Breast epithelium (tissue), 4 donors: Measurements from ENCODE around the gene CD151. TPM values are rescaled to one million over a fixed set of nuclear protein-coding genes. Genes with fewer than 3 reads are reported as not detected.

Experiments used
- DNase-seq, 2 donors: peaks; one replicate each; pipeline ENCODE4 v3.0.0-alpha.2; 2019; ENCODE audit warnings: low spot score in 2 of 2
- H3K27ac ChIP-seq, 2 donors: fragments of 200-600 bp; sonication (generic) in 1 of 2; one replicate each; pipeline ENCODE4 v1.5.1; 2016 to 2019; ENCODE audit warnings: mild to moderate bottlenecking in 1 of 2
- H3K27me3 ChIP-seq, 2 donors: fragments of 200-600 bp; sonication (generic) in 1 of 2; one replicate each; pipeline versions ENCODE4 v1.5.1 to v1.6.0; 2017 to 2019; ENCODE audit warnings: control low read depth in 1 of 2, mild to moderate bottlenecking in 1 of 2
- H3K36me3 ChIP-seq: fragments of 200-600 bp; one replicate; pipeline ENCODE4 v1.5.1; 2019
- H3K4me1 ChIP-seq, 2 donors: fragments of 200-600 bp; sonication (generic); one replicate each; pipeline ENCODE4 v1.5.1; 2016 to 2019; ENCODE audit warnings: control low read depth in 1 of 2
- H3K4me3 ChIP-seq, 3 donors: fragments of 200-600 bp; sonication (generic); 1 replicate in 2 of 3; 2 replicates in 1 of 3; pipeline ENCODE4 v1.5.1; 2016 to 2019; ENCODE audit warnings: mild to moderate bottlenecking in 3 of 3, moderate library complexity in 2 of 3
- H3K9me3 ChIP-seq, 2 donors: fragments of 200-600 bp; sonication (generic) in 1 of 2; one replicate each; pipeline ENCODE4 v1.5.1; 2016 to 2019; ENCODE audit warnings: control low read depth in 1 of 2
- POLR2A ChIP-seq: fragments of 450-650 bp; IDR thresholded peaks from one replicate; pipeline ENCODE4 v1.6.1; 2016; ENCODE audit warnings: antibody characterized with exemption, mild to moderate bottlenecking, moderate library complexity
- POLR2AphosphoS5 ChIP-seq, 3 donors: sonication (generic); formaldehyde crosslinking; IDR thresholded peaks; one replicate each; pipeline ENCODE4 v1.6.1; 2017; ENCODE audit warnings: antibody characterized with exemption in 3 of 3
- intact Hi-C: fragments of 100-400 bp; cut with DNase I; formaldehyde crosslinking; loops from one replicate; pipeline ENCODE4 v1.15.1; 2023; ENCODE audit warnings: low total_unique reads
- total RNA-seq, 3 donors: library from RNA; depleted of rRNA; stranded (reverse); fragments of >200 nt; gene quantifications; one replicate each; pipeline ENCODE4 v1.1.0, GENCODE V29; 2016
- TF ChIP-seq, protein P1 (sequence below), 3 donors: fragments of 450-650 bp; IDR thresholded peaks; one replicate each; pipeline ENCODE4 v1.5.1; 2016 to 2017; ENCODE audit warnings: antibody characterized with exemption in 3 of 3, mild to moderate bottlenecking in 3 of 3, moderate library complexity in 3 of 3

Gene CD151
- total RNA-seq, 3 donors from 2014 or later: 209 to 847 (median 343) TPM

DNA sequence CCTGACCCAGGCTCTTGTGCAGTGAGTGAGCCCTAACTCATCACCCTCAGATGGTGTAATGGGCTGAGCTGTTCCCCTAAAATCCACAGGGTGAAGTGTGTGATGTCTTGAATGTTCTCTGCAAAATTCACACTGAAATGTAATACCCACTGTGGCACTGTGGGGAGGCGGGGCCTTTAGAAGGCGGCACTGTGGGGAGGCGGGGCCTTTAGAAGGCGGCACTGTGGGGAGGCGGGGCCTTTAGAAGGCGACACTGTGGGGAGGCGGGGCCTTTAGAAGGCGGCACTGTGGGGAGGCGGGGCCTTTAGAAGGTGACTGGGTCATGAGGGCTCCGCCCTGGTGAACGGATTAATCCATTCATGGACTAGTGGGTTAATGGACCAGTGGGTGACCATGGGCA lies 44.8 kb downstream of the CD151 start:
- H3K9me3 ChIP-seq: no peaks in the 10 kb centered on the region
- no peak for DNase-seq
- TF ChIP-seq, protein P1, sequence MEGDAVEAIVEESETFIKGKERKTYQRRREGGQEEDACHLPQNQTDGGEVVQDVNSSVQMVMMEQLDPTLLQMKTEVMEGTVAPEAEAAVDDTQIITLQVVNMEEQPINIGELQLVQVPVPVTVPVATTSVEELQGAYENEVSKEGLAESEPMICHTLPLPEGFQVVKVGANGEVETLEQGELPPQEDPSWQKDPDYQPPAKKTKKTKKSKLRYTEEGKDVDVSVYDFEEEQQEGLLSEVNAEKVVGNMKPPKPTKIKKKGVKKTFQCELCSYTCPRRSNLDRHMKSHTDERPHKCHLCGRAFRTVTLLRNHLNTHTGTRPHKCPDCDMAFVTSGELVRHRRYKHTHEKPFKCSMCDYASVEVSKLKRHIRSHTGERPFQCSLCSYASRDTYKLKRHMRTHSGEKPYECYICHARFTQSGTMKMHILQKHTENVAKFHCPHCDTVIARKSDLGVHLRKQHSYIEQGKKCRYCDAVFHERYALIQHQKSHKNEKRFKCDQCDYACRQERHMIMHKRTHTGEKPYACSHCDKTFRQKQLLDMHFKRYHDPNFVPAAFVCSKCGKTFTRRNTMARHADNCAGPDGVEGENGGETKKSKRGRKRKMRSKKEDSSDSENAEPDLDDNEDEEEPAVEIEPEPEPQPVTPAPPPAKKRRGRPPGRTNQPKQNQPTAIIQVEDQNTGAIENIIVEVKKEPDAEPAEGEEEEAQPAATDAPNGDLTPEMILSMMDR (IDR thresholded peaks at IDR 0.05): no peak
- no peak for TF ChIP-seq POLR2AphosphoS5 (IDR thresholded peaks at IDR 0.05)

DNA sequence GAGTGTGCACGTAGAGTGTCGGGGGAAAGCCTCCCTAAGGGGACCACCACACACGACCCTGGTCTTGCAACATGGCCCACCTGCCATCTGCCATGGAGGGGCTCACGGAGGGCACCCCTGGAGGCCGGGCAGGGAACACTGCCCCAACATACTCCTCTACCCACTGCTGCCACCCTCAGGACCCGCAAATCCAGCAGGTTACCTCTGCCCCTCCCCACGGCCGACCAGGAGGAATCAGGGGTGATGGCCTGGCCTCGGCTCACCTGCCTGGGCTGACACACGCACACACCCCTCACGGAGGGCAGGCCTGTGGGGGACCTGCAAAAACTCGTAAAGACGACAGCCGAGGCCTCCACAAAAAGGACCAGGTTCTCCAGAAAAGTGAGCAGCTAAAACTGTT lies 47.7 kb downstream of the CD151 start:
- Histone ChIP-seq H3K9me3 (no peaks in the 10 kb centered on the region), H3K4me3 (no peak overlapping the region), H3K27ac (no peak overlapping the region), H3K27me3 (no peaks in the 10 kb centered on the region), H3K4me1 (no peaks in the 10 kb centered on the region), H3K36me3 (no peaks in the 10 kb centered on the region)
- no peak for DNase-seq
- TF ChIP-seq, protein P1 (IDR thresholded peaks at IDR 0.05): no peak
- TF ChIP-seq POLR2AphosphoS5 (IDR thresholded peaks at IDR 0.05): no peak
- no peak for TF ChIP-seq POLR2A
- intact Hi-C loops: no loop called here

More for the DNA sequence above, 44.8 kb downstream of the CD151 start:
- intact Hi-C loops: no loop called here
- Histone ChIP-seq H3K36me3 (no peaks in the 10 kb centered on the region), H3K27ac (no peak overlapping the region), H3K4me1 (no peaks in the 10 kb centered on the region), H3K4me3 (no peak overlapping the region), H3K27me3 (no peaks in the 10 kb centered on the region)

DNA sequence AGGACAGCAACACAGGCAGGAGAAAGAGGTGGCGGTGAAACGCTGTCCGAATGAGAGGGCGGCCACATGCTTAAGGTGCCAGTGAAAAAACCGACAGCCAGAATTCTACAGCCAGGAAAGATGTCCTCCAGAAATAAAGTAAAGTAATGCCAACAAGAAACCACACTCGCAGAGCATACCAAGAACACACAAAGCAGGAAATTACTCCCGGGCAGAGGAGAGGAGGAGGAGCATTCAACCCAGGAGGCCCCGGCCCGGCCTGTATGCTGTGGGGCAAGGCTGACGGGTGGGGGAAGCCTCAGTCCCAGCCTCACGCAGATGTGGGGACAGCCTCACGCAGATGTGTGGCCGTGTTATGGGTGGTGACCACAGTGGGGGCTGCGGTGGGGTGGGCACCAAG lies 49.8 kb downstream of the CD151 start:
- intact Hi-C loops: no loop called here

DNA sequence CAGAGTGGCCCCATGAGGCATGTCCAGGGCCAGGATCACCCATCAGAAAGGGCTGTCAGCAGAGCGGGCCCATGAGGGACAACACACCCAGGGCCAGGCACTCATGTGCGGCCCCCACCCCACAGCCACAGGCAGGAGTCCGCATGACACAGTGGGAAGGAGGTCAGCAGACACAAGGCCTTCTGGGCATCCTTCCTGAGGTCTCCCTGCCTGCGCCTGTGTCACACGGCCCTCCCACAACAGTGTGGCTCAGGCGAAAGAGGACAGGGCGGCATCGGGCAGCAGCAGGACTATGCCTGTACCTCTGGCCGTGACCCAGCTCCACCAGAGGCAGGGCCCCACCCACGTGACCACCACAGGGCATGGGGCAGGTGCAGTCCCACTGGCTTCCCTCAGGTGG lies 50.8 kb downstream of the CD151 start:
- Histone ChIP-seq H3K36me3 (no peaks in the 10 kb centered on the region), H3K27ac (no peak overlapping the region), H3K9me3 (no peaks in the 10 kb centered on the region), H3K4me3 (no peak overlapping the region), H3K27me3 (no peaks in the 10 kb centered on the region), H3K4me1 (no peaks in the 10 kb centered on the region)
- TF ChIP-seq POLR2AphosphoS5 (IDR thresholded peaks at IDR 0.05) (no peak), POLR2A (no peak)
- TF ChIP-seq, protein P1 (IDR thresholded peaks at IDR 0.05): no peak
- intact Hi-C loops: no loop called here
- DNase-seq: no peak

More for the DNA sequence above, 49.8 kb downstream of the CD151 start:
- H3K9me3 ChIP-seq: no peaks in the 10 kb centered on the region
- DNase-seq: peak in 1 of 2 donors; percentile 43
- no peaks in the 10 kb centered on the region for H3K36me3 ChIP-seq
- peak overlapping the region; percentile 62 to 68 for H3K27ac ChIP-seq
- H3K4me3 ChIP-seq: no peak overlapping the region
- TF ChIP-seq, protein P1 (IDR thresholded peaks at IDR 0.05): no peak
- TF ChIP-seq POLR2AphosphoS5 (IDR thresholded peaks at IDR 0.05): no peak
- no peak for TF ChIP-seq POLR2A
- H3K27me3 ChIP-seq: no peaks in the 10 kb centered on the region
- no peaks in the 10 kb centered on the region for H3K4me1 ChIP-seq

GRCh38 chr11:884578-885070 lies 51.9 kb downstream of the CD151 start:
- DNase-seq: no peak
- Histone ChIP-seq H3K4me1 (no peaks in the 10 kb centered on the region), H3K9me3 (no peaks in the 10 kb centered on the region), H3K4me3 (no peak overlapping the region), H3K27me3 (no peaks in the 10 kb centered on the region), H3K27ac (no peak overlapping the region), H3K36me3 (no peaks in the 10 kb centered on the region)
- intact Hi-C loops: no loop called here
- no peak for TF ChIP-seq POLR2A
- TF ChIP-seq, protein P1 (IDR thresholded peaks at IDR 0.05): no peak
- TF ChIP-seq POLR2AphosphoS5 (IDR thresholded peaks at IDR 0.05): no peak
